HCT116 (cell line): Measurements from ENCODE around the gene ARMC2. TPM values are rescaled to one million over a fixed set of nuclear protein-coding genes. Genes with fewer than 3 reads are reported as not detected.

ENCODE experiments used
- ATAC-seq: fragments of 200-7000 bp; cut with Tn5 transposase; 2 replicates; pipeline ENCODE4 v1.9.1; 2020; ENCODE audit warnings: mild to moderate bottlenecking, moderate library complexity
- BruUV-seq: library from RNA; stranded (reverse); fragments of 400-500 nt; replicated peaks from 2 replicates; lab custom pipeline; 2021; lab: Mats Ljungman, UMichigan
- CTCF ChIA-PET: fragments of 300-600 bp; sonication (Branson Sonifier 250); formaldehyde crosslinking; loops from one replicate; lab custom pipeline; 2021; ENCODE audit warnings: antibody characterized with exemption; lab: Charles Lee
- POLR2A ChIA-PET: fragments of 300-600, 350-600 bp; sonication (Branson Sonifier 250); formaldehyde crosslinking; loops from one replicate; lab custom pipeline; 2021; ENCODE audit warnings: antibody characterized with exemption; lab: Charles Lee
- RAD21 ChIA-PET, 2 experiments: fragments of 300-600 bp; sonication (Branson Sonifier 250); formaldehyde crosslinking; loops; one replicate each; lab custom pipeline; 2023; ENCODE audit warnings: low total read pairs in 2 of 2; ENCODE audit not compliant: uncharacterized antibody in 2 of 2, unreplicated experiment in 2 of 2, low non-redundant PET in 1 of 2; lab: Charles Lee
- DNase-seq: peaks from one replicate; pipeline ENCODE4 v3.0.0-alpha.2; 2010; ENCODE audit warnings: low read depth, low spot score
- H2AFZ ChIP-seq: fragments of 200-600 bp; shearing (Covaris generic), sonication (generic); 2 replicates; pipeline ENCODE4 v1.6.1; 2017; ENCODE audit warnings: low read depth, mixed run types, mixed read lengths, antibody characterized with exemption, low read length; ENCODE audit not compliant: poor library complexity, severe bottlenecking
- H3K27ac ChIP-seq: 2 replicates; pipeline ENCODE4 v1.5.1; 2012; ENCODE audit warnings: low read depth, low read length
- H3K27me3 ChIP-seq: fragments of 200-600 bp; sonication (generic); 2 replicates; pipeline ENCODE4 v1.6.1; 2016; ENCODE audit warnings: mixed run types, low read length, mixed read lengths; ENCODE audit not compliant: insufficient read depth
- H3K36me3 ChIP-seq, 2 experiments: fragments of 200-500 bp in 1 of 2; fragments of 200-600 bp in 1 of 2; sonication (Bioruptor generic) in 1 of 2; sonication (generic) in 1 of 2; 2 replicates each; pipeline versions ENCODE4 v1.5.1 to v1.6.1; 2014 to 2016; ENCODE audit warnings: low read length in 2 of 2, inconsistent platforms in 1 of 2, mixed read lengths in 1 of 2, mixed run types in 1 of 2; ENCODE audit not compliant: insufficient read depth in 2 of 2, control insufficient read depth in 1 of 2
- H3K4me1 ChIP-seq, 2 experiments: fragments of 200-600 bp in 1 of 2; sonication (generic) in 1 of 2; 2 replicates each; pipeline versions ENCODE4 v1.5.1 to v1.6.1; 2012 to 2017; ENCODE audit warnings: low read length in 2 of 2, inconsistent platforms in 1 of 2, mild to moderate bottlenecking in 1 of 2, mixed read lengths in 1 of 2, mixed run types in 1 of 2, moderate library complexity in 1 of 2; ENCODE audit not compliant: insufficient read depth in 2 of 2, control insufficient read depth in 1 of 2
- H3K4me2 ChIP-seq: fragments of 200-600 bp; sonication (generic); 2 replicates; pipeline ENCODE4 v1.6.1; 2017; ENCODE audit warnings: mixed run types, low read length, mixed read lengths
- H3K4me3 ChIP-seq, 2 experiments: fragments of 200-600 bp in 1 of 2; sonication (generic) in 1 of 2; replicated peaks in 1 of 2; 2 replicates each; pipeline ENCODE4 v1.5.1; 2011 to 2016; ENCODE audit warnings: low read length in 2 of 2, control low read depth in 1 of 2, low read depth in 1 of 2, mild to moderate bottlenecking in 1 of 2, mixed read lengths in 1 of 2, mixed run types in 1 of 2
- H3K79me2 ChIP-seq: fragments of 200-600 bp; sonication (generic); 2 replicates; pipeline ENCODE4 v1.6.1; 2017; ENCODE audit warnings: mild to moderate bottlenecking, mixed run types, low read length, moderate library complexity, mixed read lengths; ENCODE audit not compliant: insufficient read depth
- H3K9ac ChIP-seq: fragments of 200-600 bp; sonication (generic); 2 replicates; pipeline ENCODE4 v1.6.1; 2016; ENCODE audit warnings: low read length, mixed read lengths
- H3K9me2 ChIP-seq: fragments of 200-600 bp; sonication (generic), shearing (Covaris generic); 2 replicates; pipeline ENCODE4 v1.6.1; 2017; ENCODE audit warnings: mixed run types, mild to moderate bottlenecking, moderate library complexity; ENCODE audit not compliant: insufficient read depth
- H3K9me3 ChIP-seq, 2 experiments: fragments of 200-500 bp in 1 of 2; fragments of 200-600 bp in 1 of 2; sonication (Bioruptor generic) in 1 of 2; sonication (generic) in 1 of 2; 2 replicates each; pipeline ENCODE4 v1.6.1; 2014 to 2017; ENCODE audit warnings: low read length in 2 of 2, mixed read lengths in 2 of 2, inconsistent platforms in 1 of 2, low read depth in 1 of 2, mild to moderate bottlenecking in 1 of 2, mixed run types in 1 of 2, moderate library complexity in 1 of 2; ENCODE audit not compliant: control insufficient read depth in 1 of 2, insufficient read depth in 1 of 2
- H4K20me1 ChIP-seq: fragments of 200-600 bp; sonication (generic), shearing (Covaris generic); 2 replicates; pipeline ENCODE4 v1.6.1; 2017; ENCODE audit warnings: mixed run types, mild to moderate bottlenecking, moderate library complexity; ENCODE audit not compliant: insufficient read depth
- CEBPB ChIP-seq: IDR thresholded peaks from 2 replicates; pipeline ENCODE4 v1.6.1; 2012; ENCODE audit warnings: low read depth
- CTCF ChIP-seq, 3 experiments: fragments of 200-600 bp in 1 of 3; sonication (generic) in 1 of 3; IDR thresholded peaks in 2 of 3; conservative IDR thresholded peaks in 1 of 3; 2 replicates each; pipeline ENCODE4 v1.5.1; 2012 to 2017; ENCODE audit warnings: low read depth in 2 of 3, low read length in 2 of 3, antibody characterized with exemption in 1 of 3, borderline replicate concordance in 1 of 3, control low read depth in 1 of 3, mild to moderate bottlenecking in 1 of 3, mixed read lengths in 1 of 3, mixed run types in 1 of 3, moderate library complexity in 1 of 3; ENCODE audit not compliant: insufficient read depth in 1 of 3
- ELF1 ChIP-seq: IDR thresholded peaks from 2 replicates; pipeline ENCODE4 v1.6.1; 2012; ENCODE audit warnings: low read depth, borderline replicate concordance
- EZH2phosphoT487 ChIP-seq: fragments of 200-600 bp; IDR thresholded peaks from 2 replicates; pipeline ENCODE4 v1.6.1; 2018; ENCODE audit warnings: antibody characterized with exemption, borderline replicate concordance
- JUND ChIP-seq: IDR thresholded peaks from 2 replicates; pipeline ENCODE4 v1.6.1; 2012
- MAX ChIP-seq: IDR thresholded peaks from 2 replicates; pipeline ENCODE4 v1.6.1; 2012
- REST ChIP-seq: IDR thresholded peaks from 2 replicates; pipeline ENCODE4 v1.6.1; 2012; ENCODE audit warnings: low read depth
- SIN3A ChIP-seq: IDR thresholded peaks from 2 replicates; pipeline ENCODE4 v1.6.1; 2012; ENCODE audit warnings: low read depth
- SP1 ChIP-seq: IDR thresholded peaks from 2 replicates; pipeline ENCODE4 v1.6.1; 2012; ENCODE audit warnings: low read depth
- SRF ChIP-seq: IDR thresholded peaks from 2 replicates; pipeline ENCODE4 v1.6.1; 2012; ENCODE audit warnings: low read depth
- YY1 ChIP-seq: IDR thresholded peaks from 2 replicates; pipeline ENCODE4 v1.6.1; 2011; ENCODE audit warnings: low read length, low read depth, moderate library complexity, mild to moderate bottlenecking; ENCODE audit not compliant: insufficient replicate concordance; ENCODE audit errors: extremely low read depth
- ZBTB33 ChIP-seq: IDR thresholded peaks from 2 replicates; pipeline ENCODE4 v1.6.1; 2011; ENCODE audit warnings: mild to moderate bottlenecking, low read length, moderate library complexity; ENCODE audit not compliant: insufficient replicate concordance; ENCODE audit errors: extremely low read depth
- ZFX ChIP-seq: fragments of 450-650 bp; IDR thresholded peaks from 2 replicates; pipeline ENCODE4 v1.6.1; 2017
- intact Hi-C: fragments of 100-400 bp; cut with micrococcal nuclease; formaldehyde crosslinking; loops from 2 replicates; pipeline ENCODE4 v1.10.0; 2022
- total RNA-seq: library from RNA; stranded (reverse); gene quantifications from one replicate; pipeline ENCODE4 v1.2.1, GENCODE V29; 2021; ENCODE audit not compliant: unreplicated experiment

Gene ARMC2
- total RNA-seq, 1 experiment from 2014 or later = 3.6 TPM

GRCh38 chr6:108809211-108809610, 39.0 kb upstream of the ARMC2 start:
- no peak for DNase-seq
- RAD21 ChIA-PET = no interaction called here
- H3K9ac ChIP-seq = no peak overlapping the region
- no peaks in the 10 kb centered on the region for H4K20me1 ChIP-seq
- intact Hi-C loops = no loop called here
- BruUV-seq = no TSS peak
- H3K79me2 ChIP-seq = no peaks in the 10 kb centered on the region
- H3K4me2 ChIP-seq = no peak overlapping the region
- TF ChIP-seq SIN3A = no peak
- TF ChIP-seq ZFX = no peak
- no peak for TF ChIP-seq ZBTB33
- TF ChIP-seq YY1 = no peak
- no peak for TF ChIP-seq MAX
- no peak for TF ChIP-seq CEBPB
- no peak for TF ChIP-seq ELF1
- no peak for TF ChIP-seq SP1
- TF ChIP-seq CTCF (IDR thresholded peaks at IDR 0.05 in 2 of 3, conservative IDR thresholded peaks at IDR 0.05 in 1 of 3; ENCODE audit: borderline replicate concordance in 1 of 3, insufficient read depth in 1 of 3, low read depth in 2 of 3, low read length in 2 of 3) = no peak
- no peak for TF ChIP-seq REST
- TF ChIP-seq JUND = no peak
- TF ChIP-seq EZH2phosphoT487 = no peak
- no peak for TF ChIP-seq SRF
- TF ChIP-seq, all 23 proteins: peak for 0
- ATAC-seq = no peak
- Histone ChIP-seq H3K4me1 (no peaks in the 10 kb centered on the region), H3K36me3 (no peaks in the 10 kb centered on the region), H2AFZ (no peak overlapping the region), H3K27me3 (no peaks in the 10 kb centered on the region), H3K9me3 (no peaks in the 10 kb centered on the region), H3K9me2 (no peaks in the 10 kb centered on the region), H3K4me3 (no peak overlapping the region), H3K27ac (no peak overlapping the region)
- CTCF ChIA-PET = no interaction called here
- POLR2A ChIA-PET = no interaction called here
